Measurements from ENCODE around the gene XXYLT1. TPM values are rescaled to one million over a fixed set of nuclear protein-coding genes. Genes with fewer than 3 reads are reported as not detected.

The XXYLT1 gene
- total and polyA plus RNA-seq, 2 of the 4 experiments (the other 2 are of a cell fraction), result 14.7 to 18.1 TPM

DNA sequence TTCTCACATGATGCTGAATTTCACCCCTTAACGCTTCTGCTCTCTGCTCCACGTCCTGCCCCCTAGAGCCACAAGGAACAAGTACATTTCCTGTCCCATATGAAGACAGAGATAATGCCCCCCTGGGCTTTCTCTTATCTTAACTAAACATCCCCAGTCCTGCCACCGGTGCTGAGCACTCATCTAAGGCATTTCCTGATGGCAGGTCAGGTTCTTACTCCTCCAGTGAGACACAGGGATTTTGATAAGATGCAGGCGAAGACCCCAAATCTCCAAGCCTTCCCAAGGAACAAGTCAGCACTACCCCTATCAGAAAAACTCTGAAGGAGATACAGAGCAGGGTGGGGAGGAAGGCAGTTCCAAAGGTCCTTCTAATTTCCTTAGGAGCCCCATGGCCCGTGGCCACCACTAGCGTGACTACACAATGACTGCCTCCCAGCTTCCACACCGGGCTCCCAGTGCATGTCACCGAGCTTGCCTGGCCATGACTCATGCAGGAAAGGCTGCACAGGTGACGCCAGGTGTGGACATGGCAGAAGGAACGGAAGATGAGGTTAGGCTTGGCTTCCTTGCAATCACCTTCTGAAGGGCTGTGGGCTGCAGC, 152.9 kb downstream of the XXYLT1 start:
- in situ Hi-C loops (cut with MboI; ENCODE audit: low sequenced_read_pairs), result loop anchor here (10.0 kb wide), 1 partner anchor 137 kb away; no protein-coding TSS in a partner anchor
- H4K91ac ChIP-seq (ENCODE audit: insufficient read depth, low read depth, low read length), result peak overlapping the region; percentile 61
- peak overlapping the region; percentile 92 for H4K5ac ChIP-seq (ENCODE audit: low read depth, low read length)
- ChIA-PET CTCF (interaction anchor here (0.5 to 1.3 kb wide), 3 partner anchors 12 to 246 kb away, joined by 3 to 4 read pairs (median 4); no protein-coding TSS in a partner anchor), POLR2A (ENCODE audit: unreplicated experiment) (no interaction called here)
- H3K18ac ChIP-seq (ENCODE audit: low read depth, low read length), result peak overlapping the region; percentile 63
- BruUV-seq (replicated peaks), result no TSS peak
- H2AFZ ChIP-seq (replicated peaks; ENCODE audit: low read length, poor library complexity), result peak overlapping the region; percentile 57
- H3K4me2 ChIP-seq (ENCODE audit: low read depth, low read length), result no peak overlapping the region
- no peak overlapping the region; the same call in 1 of the 2 replicates for H3K56ac ChIP-seq (ENCODE audit: extremely low read depth, insufficient read depth, low read length)
- H2BK15ac ChIP-seq (ENCODE audit: low read depth, low read length), result peak overlapping the region; percentile 93; the same call in 2 of the 3 replicates
- peak overlapping the region; percentile 90 for H2BK120ac ChIP-seq (ENCODE audit: low read depth, low read length)
- intact Hi-C loops (cut with micrococcal nuclease), result loop anchor here (2.0 kb wide), 2 partner anchors 141 to 247 kb away; no protein-coding TSS in a partner anchor
- H4K8ac ChIP-seq (ENCODE audit: low read depth in 2 of 2, low read length in 2 of 2), result peak overlapping the region; percentile 43 to 54; a peak in 3 of 4 replicates
- H3K14ac ChIP-seq (replicated peaks; ENCODE audit: low read depth, low read length), result peak overlapping the region; percentile 86
- peak overlapping the region; percentile 82 for H2BK20ac ChIP-seq (ENCODE audit: low read depth, low read length)
- H3K27me3 ChIP-seq (ENCODE audit: control insufficient read depth, insufficient read depth, low read length), result no peaks in the 10 kb centered on the region
- H3K9ac ChIP-seq (ENCODE audit: low read depth, low read length), result no peak overlapping the region
- H2AK9ac ChIP-seq (replicated peaks; ENCODE audit: low read depth, low read length, poor library complexity), result peak overlapping the region; percentile 75
- ATAC-seq (ENCODE audit: low read depth) (peak; percentile 10; the same call in 1 of the 2 replicates), DNase-seq (peak; percentile 25)
- H3K36me3 ChIP-seq (ENCODE audit: control insufficient read depth, insufficient read depth, low read length), result no peaks in the 10 kb centered on the region
- peak overlapping the region; percentile 97 for H2AK5ac ChIP-seq (ENCODE audit: low read depth, low read length)
- peaks cover 3 to 49% of the 10 kb centered on the region in 2 experiments for H3K79me1 ChIP-seq (ENCODE audit: low read depth in 1 of 2, low read length in 2 of 2)
- H3K23ac ChIP-seq (ENCODE audit: low read depth, low read length), result peak overlapping the region; percentile 76; the same call in 1 of the 2 replicates
- H3K4ac ChIP-seq (ENCODE audit: low read depth, low read length), result peak overlapping the region; percentile 71
- peaks cover 27% of the 10 kb centered on the region for H3K9me1 ChIP-seq (ENCODE audit: insufficient read depth, low read length)
- peak overlapping the region; percentile 71 for H2BK5ac ChIP-seq (ENCODE audit: low read depth, low read length, poor library complexity, severe bottlenecking)
- peaks cover 16% of the 10 kb centered on the region for H3K4me1 ChIP-seq (ENCODE audit: control insufficient read depth, insufficient read depth, low read length)
- H3K4me3 ChIP-seq (ENCODE audit: insufficient read depth, low read depth, low read length), result no peak overlapping the region
- H3K9me3 ChIP-seq (ENCODE audit: control insufficient read depth, insufficient read depth, low read length), result no peaks in the 10 kb centered on the region
- 40% methylated on average over 2 of the region's 10 CpGs; no CpG with 5 or more reads in 1 of the 2 experiments for WGBS, 2 experiments (ENCODE audit: extremely low coverage in 2 of 2, insufficient read length in 1 of 2)
- H4K20me1 ChIP-seq (ENCODE audit: insufficient read depth, low read length), result no peaks in the 10 kb centered on the region
- TF ChIP-seq SMC3 (IDR thresholded peaks at IDR 0.05; ENCODE audit: low read depth, low read length), result 0 out of 2 replicates have a peak, but pooled peaks have one; percentile 5
- 0 out of 2 replicates have a peak, but pooled peaks have one; percentile 15 for TF ChIP-seq RAD21 (IDR thresholded peaks at IDR 0.05; ENCODE audit: low read length)
- TF ChIP-seq RFX5 (IDR thresholded peaks at IDR 0.05; ENCODE audit: low read depth, low read length), result no peak
- TF ChIP-seq MXI1 (IDR thresholded peaks at IDR 0.05; ENCODE audit: borderline replicate concordance, low read depth, low read length), result no peak
- no peak for TF ChIP-seq USF2 (IDR thresholded peaks at IDR 0.05; ENCODE audit: low read depth, low read length)
- no peak for TF ChIP-seq MAFK (IDR thresholded peaks at IDR 0.05; ENCODE audit: low read depth, low read length)
- peak; percentile 38; the same call in 1 of the 2 replicates for TF ChIP-seq CTCF (conservative IDR thresholded peaks at IDR 0.05; ENCODE audit: low read depth, low read length)
- TF ChIP-seq, protein P1, sequence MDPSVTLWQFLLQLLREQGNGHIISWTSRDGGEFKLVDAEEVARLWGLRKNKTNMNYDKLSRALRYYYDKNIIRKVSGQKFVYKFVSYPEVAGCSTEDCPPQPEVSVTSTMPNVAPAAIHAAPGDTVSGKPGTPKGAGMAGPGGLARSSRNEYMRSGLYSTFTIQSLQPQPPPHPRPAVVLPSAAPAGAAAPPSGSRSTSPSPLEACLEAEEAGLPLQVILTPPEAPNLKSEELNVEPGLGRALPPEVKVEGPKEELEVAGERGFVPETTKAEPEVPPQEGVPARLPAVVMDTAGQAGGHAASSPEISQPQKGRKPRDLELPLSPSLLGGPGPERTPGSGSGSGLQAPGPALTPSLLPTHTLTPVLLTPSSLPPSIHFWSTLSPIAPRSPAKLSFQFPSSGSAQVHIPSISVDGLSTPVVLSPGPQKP (IDR thresholded peaks at IDR 0.05; ENCODE audit: borderline replicate concordance, low read depth, low read length), result no peak
- no peak for TF ChIP-seq POLR2A (IDR thresholded peaks at IDR 0.05; ENCODE audit: low read depth, low read length)
- no peak for TF ChIP-seq BHLHE40 (IDR thresholded peaks at IDR 0.05; ENCODE audit: low read depth, low read length)
- TF ChIP-seq CHD1 (IDR thresholded peaks at IDR 0.05; ENCODE audit: low read depth, low read length), result no peak
- TF ChIP-seq CEBPB (IDR thresholded peaks at IDR 0.05; ENCODE audit: low read depth, low read length), result no peak
- TF ChIP-seq RCOR1 (IDR thresholded peaks at IDR 0.05; ENCODE audit: insufficient replicate concordance, low read length), result no peak
- dilution Hi-C loops (cut with HindIII; ENCODE audit: low sequenced_read_pairs, unreplicated experiment), result no loop called here
- peak overlapping the region; percentile 48 for H3K27ac ChIP-seq (ENCODE audit: insufficient read depth, low read length)

All from IMR-90 (cell line).